ENCODE measurements around the gene EFNB1.

EFNB1 gene

DNA sequence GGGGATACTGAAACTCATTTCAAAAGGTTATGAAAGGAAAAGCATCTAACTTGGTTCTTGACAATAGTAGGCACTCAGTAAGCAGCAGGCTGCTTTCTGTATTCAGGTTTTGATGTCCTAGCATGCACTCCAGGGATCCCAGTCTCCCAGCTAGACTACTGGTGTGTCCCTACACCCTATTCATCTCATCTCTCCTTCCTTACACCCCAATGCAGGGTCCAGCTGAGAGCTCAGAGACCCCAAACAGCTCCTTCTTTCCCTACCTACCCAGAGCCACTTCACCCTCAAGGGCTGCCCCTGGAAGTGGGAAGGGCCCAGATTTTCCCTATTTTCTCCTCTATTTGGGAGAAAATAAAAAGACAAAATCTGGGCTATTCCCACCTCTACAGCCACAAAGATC, 1.6 kb upstream of the EFNB1 start:
- in situ Hi-C loops (cut with MboI; ENCODE audit: low sequenced_read_pairs) = no loop called here

DNA sequence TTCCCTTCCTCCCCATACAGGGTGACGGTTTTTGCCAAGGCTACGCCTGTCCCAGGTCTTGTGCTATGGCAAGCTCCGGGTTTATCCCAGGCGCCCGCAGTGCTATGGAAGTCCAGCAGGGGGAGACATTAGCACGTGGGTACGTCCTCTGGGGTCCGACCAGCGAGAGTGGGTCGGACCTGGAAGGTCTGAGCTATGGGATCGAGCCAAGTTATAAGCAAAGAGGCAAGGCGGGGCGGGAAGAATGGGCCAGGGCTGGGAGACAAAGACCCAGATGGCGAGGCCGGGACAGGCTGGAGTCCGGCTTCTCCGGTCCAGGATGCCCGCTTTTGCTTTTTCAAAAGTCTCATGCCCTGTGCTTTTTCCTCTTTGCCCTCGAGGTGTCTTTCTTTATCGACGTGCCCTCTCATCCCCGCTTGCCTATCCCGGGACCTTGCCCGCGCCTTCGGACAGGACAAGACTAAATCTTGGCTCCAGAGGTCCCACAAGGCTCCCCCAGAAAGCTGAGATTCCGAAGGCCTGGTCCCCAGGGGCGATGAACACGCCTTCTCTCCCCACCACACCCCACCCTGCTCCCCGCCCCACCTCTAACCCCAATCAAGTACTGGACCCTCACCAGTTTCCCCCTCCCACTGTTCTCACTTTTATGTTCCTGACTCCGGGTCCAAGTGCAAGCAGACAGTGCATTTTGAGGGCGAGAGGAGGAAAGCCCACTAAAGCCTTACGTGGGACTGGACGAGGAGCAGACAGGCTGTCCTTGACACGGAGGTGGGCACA, 785 bp upstream of the EFNB1 start:
- in situ Hi-C loops (cut with MboI; ENCODE audit: low sequenced_read_pairs) = no loop called here

DNA sequence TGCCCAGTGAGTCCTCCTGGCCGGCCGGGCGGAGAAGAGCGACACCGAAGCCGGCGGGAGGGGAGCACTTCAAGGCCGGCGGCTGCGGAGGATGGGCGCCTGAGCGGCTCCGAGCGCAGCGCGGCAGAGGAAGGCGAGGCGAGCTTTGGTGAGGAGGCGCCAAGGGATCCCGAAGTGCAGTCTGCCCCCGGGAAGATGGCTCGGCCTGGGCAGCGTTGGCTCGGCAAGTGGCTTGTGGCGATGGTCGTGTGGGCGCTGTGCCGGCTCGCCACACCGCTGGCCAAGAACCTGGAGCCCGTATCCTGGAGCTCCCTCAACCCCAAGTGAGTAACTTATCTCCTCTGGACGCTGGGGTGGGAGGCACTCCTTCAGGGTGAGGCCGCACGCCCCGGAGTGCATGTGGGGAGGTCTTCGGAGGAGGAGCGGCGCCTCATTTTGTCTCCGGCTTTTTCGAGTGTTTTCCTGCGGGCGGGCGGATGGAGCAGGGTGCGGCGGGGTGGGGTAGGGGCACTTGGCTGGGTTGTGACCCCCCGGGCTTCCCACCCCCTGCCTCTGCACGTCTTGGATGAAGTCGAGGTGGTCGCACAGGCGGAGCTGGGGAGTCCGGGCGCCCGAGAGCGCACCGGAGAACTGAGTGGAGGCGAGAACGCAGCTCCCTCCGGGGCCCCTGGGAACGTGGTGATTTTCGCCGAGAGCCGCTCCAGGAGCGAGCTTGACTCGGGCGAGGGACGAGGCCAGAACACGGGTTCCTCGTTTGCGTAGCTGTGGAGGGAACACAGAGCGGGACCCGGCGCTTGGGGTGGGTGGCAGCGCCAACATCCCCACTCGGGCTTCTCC, 979 bp downstream of the EFNB1 start:
- in situ Hi-C loops (cut with MboI; ENCODE audit: low sequenced_read_pairs) = no loop called here

DNA sequence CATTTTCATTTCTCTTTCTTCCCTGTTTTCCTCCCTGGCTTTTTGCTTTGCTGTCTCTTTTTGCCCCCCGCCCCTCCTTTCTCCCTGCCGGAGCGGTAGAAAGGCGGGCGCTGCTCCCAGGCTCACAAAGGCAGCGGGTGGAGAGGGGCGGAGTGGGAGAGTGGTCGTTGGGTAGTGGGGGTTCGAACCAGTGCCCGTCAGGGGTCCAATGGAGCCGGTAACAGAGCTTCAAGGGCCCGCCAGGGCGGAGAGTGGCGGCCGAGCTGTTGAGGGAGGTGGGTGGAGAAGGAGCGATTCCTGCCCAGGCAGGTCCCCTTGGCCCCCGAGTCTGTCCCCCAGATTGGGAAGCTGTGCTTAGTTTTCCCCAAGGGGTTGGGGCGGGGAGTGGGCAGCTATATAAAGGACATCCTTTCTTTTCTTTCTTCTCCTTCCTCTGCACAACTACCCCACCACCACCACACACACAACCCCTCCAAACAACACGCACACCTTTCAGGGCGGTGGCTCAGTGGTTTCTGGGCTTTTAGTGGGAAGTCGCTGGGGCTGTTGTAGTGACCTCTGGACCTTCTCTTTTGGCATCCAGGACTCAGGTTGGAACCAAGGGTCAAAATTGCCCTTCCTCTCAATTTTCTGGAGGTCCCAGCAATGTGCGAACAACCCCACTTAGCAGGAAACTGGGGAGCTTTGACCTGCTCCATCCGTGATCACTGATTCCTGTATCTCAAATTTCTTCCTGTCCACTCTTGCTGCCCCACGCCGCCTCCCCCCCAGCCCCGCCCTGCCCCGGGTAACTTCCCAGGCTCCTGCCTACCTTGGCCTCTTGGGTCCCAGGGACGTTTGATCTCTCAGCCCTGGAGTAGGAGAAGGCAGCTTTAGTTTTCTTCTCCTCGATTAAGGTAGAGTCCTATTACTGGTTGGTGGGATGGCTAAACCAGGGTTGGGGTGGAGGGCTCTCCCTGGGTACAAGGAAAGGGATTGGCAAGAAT, 1.9 kb downstream of the EFNB1 start:
- in situ Hi-C loops (cut with MboI; ENCODE audit: low sequenced_read_pairs) = no loop called here

DNA sequence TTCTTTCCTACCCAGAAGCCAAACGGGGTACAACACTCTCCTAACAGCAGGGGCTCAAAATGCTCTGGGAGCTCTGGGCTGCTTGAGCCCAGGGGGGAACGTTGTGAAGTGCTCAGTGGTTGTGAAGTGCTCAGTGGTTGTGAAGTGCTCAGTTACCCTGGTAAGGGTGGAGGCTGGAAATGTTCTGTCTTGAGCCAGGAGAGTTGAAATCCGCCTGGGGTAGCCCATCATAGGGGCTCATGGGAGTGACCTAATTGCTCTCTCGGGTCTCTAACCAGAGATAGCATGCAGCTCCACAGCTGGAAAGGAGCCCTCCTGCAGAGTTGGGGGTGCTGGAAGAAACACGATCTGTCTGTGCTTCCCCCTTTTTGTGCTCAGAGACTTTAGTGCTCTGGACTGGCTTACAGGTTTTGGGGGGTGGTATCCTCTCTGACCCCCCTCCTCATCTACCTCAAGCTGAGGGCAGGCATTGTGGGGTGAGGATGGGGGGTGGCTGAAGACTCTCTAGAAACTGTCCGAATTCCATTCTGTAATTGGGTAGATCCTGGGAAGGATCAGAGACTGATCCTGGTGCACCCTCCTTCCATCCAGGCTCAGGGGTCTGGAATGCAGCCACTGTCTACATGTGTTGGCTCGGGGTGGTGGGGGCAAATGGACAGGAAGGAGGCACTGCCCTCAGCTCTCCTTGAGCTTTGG, 2.7 kb downstream of the EFNB1 start:
- in situ Hi-C loops (cut with MboI; ENCODE audit: low sequenced_read_pairs) = no loop called here

DNA sequence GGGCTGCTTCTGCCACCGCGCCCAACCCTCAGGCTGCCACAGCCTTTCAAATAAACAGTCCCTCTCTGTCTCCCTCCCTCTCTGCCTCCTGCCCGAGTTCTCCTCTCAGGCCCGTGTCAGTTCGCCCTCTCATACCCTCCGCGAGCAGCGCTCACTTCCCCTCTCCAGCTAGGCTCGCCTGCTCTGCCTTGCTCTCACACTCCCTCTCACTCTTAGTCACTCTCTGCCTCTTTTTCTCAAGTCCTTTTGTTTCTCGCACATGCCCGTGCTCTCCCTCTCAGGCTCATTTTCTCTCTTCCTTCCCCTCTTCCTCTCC, 3.2 kb downstream of the EFNB1 start:
- in situ Hi-C loops (cut with MboI; ENCODE audit: low sequenced_read_pairs) = no loop called here

DNA sequence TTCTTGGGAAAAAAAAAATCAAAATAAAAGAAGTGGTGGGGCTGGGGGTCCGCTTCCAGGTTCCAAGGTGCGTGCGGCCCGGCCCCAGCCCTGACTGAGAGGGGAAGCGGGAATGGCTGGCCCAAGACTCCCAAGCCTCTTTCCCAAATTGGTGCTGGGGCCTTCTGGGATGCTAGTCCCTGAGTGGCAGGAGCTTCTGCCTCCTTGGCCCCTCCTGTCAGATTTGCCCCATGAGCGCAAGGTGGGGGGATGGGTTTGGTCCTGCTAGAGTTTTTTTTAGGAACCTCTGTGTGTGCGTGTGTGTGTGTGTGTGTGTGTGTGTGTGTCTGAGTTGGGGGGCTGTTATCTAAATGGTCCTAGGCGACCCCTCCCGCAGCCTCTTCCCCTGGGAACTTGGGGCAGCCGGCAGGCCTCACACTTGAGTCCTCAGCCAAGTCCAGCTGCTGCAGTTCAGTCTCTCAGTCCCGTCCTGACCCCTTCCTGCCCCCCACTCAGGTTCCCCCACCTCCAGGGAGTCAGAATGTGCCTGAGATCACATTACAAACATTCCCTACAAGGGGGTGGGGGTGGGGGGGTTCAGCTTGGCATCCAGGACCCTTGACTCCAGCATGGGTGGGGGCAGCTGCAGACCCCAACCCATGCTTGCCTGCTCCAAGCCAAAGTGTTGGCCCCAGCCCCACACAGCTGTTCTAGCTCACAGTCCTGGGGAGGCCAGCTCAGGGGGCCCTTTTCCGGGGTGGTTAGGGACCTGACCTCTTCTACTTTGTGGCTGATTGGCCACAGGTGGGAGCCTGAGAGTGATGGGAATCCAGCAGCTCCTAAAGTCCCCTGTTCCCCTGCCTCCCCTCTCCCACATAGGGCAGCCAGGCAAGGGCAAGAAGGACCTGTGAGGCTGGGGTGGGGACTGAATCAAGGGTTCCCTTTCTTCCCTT, 4.0 kb downstream of the EFNB1 start:
- in situ Hi-C loops (cut with MboI; ENCODE audit: low sequenced_read_pairs) = no loop called here

DNA sequence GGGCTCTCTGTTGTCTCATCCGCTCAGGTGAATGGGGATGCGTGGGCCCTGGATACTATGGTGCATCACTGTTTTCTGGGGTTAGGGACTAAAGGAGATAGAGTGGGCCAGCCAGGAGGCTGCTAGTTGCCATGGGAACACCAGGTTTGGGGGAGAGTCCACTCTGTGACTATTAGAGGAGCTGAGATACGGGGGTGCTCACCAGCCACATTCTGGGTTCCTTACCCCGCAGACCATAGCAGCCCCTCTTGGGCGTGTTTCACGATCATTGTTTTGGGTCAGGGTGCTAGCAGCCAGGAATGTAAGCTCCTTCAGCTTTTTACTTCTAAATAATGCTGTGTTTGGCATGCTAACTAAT, 4.6 kb downstream of the EFNB1 start:
- in situ Hi-C loops (cut with MboI; ENCODE audit: low sequenced_read_pairs) = no loop called here

DNA sequence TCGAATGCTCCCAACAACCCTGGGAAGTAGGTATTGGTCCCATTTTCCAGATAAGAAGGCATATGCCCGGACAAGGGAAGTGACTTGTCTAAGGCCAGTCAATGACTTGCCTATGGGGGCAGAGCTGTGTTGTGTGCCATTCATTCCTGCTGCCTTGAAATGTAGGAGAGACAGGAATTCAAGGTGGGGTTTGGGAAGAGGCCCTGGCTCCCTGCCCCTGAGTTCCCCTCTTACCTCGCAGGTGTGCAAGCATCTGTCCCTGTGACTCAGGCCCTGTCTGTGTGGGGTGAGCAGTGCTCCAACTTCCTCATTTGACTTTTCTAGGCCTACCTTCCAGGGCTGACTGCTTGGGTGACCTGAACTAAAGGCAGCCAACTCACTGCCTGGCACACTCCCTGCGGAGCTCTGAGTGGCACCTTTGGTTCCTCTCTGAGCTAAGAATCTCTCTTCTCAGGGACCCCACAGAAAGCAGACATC, 5.1 kb downstream of the EFNB1 start:
- in situ Hi-C loops (cut with MboI; ENCODE audit: low sequenced_read_pairs) = no loop called here

DNA sequence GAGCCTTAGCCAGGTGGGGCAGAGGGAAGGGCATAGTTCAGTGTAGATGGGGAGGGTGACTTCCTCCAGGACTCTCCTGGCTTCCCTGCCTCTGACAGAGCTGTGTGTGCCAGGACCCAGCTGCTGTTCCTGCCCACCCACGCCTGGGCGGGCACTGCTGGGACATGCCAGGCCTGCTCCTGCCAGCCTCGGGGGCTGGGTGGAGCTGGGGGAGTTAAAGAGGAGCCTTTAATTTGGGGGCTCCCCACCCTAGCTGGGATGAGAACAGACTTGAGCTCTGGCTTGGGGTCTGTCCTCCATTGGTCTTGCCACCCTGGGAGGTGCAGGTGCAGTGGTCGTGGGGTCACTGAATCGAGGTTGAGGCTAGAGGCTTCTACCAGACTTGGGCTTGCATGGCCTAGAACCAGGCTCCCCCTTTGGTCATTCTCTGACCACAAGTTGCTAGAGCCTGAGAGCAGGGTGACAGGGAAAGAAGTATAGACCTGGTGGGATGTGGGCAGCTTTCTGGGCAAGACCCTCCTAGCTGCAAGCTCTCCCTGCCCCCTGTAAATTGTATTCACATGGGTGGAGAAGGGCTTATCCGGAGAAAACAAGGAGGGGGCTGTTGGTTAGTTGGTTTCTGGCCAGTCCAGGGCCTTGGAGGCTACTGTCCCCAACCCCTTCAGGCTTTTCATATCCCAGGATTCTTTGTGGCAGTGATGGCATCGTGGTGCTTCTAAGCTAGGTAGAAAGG, 5.7 kb downstream of the EFNB1 start:
- in situ Hi-C loops (cut with MboI; ENCODE audit: low sequenced_read_pairs) = no loop called here

DNA sequence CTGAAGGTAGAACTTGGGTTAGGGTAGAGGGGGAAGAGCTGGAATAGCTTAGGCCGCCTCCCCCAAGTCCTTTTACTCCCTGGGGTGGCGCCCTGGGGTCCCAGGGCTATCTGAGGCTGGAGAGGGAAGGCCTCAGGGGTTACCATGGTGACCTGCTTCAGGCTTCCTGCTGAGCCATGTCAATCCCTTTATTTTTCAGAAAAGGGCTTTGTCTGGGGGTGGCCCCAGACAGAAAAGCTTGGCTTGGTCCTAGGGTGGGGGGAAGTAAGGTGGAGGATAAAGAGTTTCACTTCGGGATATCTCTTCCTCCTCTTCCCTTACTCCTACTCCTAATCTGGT, 6.3 kb downstream of the EFNB1 start:
- in situ Hi-C loops (cut with MboI; ENCODE audit: low sequenced_read_pairs) = no loop called here

DNA sequence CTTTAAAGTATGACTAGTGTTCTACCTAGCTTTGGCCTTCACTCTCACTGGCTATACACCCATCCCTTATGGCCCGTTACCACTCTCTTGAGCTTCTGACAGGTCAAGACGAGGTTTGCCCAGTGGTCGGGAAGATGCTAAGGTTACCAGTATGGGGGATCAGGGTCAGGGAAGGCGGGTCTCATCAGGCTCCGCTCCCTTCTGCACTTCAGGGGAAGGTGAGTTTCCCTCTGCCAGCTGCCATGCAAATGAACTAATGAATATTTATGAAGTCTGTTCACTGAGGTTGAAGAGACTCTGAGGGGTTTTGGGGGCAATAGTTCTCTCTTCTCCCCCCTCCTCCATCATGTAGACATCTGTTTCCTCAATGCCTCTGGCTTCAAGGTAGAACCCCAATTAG, 6.6 kb downstream of the EFNB1 start:
- in situ Hi-C loops (cut with MboI; ENCODE audit: low sequenced_read_pairs) = no loop called here

DNA sequence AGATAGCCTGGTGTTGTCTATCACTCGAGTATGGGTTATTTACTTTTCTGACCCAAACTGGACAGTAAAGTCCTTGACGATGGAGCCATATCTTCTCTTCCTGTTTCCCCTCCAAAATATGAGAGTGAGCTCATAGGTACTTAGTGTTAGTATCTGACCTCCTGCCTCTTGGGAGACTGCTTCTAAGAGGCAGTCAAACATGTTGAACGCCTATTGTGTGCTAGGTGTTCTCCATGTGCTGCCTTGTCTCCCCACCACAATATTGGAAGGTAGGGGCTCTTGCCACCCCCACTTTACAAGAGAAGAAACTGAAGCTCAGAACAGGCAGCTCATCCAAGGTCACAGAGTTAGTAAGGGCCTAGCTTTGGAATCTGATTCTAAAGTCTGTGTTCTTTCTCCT, 8.3 kb downstream of the EFNB1 start:
- in situ Hi-C loops (cut with MboI; ENCODE audit: low sequenced_read_pairs) = no loop called here

DNA sequence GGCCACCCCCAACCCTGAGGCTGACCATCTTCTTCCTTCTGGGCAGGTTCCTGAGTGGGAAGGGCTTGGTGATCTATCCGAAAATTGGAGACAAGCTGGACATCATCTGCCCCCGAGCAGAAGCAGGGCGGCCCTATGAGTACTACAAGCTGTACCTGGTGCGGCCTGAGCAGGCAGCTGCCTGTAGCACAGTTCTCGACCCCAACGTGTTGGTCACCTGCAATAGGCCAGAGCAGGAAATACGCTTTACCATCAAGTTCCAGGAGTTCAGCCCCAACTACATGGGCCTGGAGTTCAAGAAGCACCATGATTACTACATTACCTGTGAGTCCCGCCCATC, 9.7 kb downstream of the EFNB1 start:
- in situ Hi-C loops (cut with MboI; ENCODE audit: low sequenced_read_pairs) = no loop called here

DNA sequence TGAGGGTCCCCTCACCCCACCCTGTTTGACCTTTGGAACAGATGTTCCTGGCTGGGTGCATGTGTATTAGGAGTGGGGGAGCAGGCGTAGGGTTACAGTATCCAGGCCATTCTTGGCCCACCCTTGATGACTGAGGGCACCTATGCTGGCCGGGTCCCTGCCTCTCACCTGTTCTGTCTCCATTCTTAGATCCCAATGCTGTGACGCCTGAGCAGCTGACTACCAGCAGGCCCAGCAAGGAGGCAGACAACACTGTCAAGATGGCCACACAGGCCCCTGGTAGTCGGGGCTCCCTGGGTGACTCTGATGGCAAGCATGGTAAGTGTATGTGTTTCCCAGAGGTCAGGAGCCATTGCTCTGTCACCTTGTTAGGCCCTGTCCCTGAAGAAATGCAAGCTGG, 10.9 kb downstream of the EFNB1 start:
- in situ Hi-C loops (cut with MboI; ENCODE audit: low sequenced_read_pairs) = no loop called here

DNA sequence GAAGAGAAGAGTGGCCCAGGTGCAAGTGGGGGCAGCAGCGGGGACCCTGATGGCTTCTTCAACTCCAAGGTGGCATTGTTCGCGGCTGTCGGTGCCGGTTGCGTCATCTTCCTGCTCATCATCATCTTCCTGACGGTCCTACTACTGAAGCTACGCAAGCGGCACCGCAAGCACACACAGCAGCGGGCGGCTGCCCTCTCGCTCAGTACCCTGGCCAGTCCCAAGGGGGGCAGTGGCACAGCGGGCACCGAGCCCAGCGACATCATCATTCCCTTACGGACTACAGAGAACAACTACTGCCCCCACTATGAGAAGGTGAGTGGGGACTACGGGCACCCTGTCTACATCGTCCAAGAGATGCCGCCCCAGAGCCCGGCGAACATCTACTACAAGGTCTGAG, 11.4 kb downstream of the EFNB1 start:
- in situ Hi-C loops (cut with MboI; ENCODE audit: low sequenced_read_pairs) = no loop called here

DNA sequence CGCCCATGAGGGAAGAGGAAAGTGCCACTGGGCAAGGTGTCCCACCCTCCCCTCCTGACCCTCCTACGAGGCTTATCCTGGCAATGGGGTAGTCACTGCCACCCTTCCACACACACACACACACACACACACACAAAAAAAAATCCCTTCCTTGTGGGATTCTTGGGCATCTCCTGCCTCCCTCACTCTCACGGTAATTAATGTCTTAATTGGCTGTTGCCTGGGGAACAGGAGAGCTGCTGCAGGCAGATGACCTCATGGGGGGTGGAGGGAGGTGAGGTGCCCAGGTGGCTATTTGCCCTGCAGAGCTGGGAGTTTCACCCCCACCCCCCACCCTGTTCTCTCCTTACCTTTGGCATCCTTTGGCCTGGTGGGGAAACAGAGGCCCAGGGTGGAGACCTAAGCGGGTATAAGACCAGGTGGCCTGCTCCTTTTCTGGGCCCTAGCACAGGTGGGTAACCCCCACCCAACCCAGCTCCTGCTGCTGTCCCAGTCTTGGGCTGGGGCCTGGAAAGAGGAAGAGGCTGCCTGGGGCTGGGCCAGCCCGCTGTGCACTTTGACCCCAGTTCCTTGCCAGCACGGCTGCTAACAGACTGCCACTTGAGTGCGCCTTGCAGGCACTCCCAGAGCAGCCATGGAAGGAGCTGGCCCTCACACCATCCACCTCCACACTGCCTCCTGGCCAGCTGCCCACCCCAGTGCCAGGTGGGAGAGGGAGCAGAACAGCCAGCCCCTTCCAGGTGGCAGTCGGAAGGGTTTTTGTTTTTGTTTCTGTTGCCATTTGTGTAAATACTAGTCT, 12.6 kb downstream of the EFNB1 start:
- in situ Hi-C loops (cut with MboI; ENCODE audit: low sequenced_read_pairs) = no loop called here

DNA sequence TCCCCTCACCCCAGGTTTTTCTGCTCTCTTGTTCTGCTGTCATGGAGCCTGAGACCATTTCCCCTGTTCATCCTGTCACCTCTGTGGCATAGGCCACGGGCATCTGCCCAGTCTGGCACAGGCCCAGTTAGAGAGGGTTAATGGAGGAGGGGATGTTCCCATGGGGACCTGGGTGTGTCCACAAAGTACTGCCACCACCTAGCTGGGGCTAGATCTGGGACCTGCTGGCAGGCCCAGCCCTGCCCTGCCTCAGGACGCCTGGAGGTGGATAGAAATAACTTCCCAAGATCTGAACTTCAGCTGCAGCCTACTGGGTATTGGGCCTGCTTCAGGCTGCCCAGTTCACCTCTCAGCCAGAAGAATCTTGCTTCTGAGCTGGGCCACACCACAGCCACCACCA, 13.5 kb downstream of the EFNB1 start:
- in situ Hi-C loops (cut with MboI; ENCODE audit: low sequenced_read_pairs) = no loop called here

Data from hTERT RPE-1 (cell line).